CD4-positive, alpha-beta memory T cell (primary cell): ENCODE data around the gene KIAA0513. TPM values are rescaled to one million over a fixed set of nuclear protein-coding genes. Genes with fewer than 3 reads are reported as not detected.
"Not testable (repeated sequence)": the region's sequence is repeated elsewhere in the genome, so short reads cannot be mapped to it uniquely, and the experiment has no call there.

Source experiments
- CTCF ChIA-PET: fragments of 350-600 bp; sonication (Branson Sonifier 250); formaldehyde crosslinking; loops from one replicate; lab custom pipeline; 2021; ENCODE audit warnings: inconsistent platforms; ENCODE audit not compliant: partially characterized antibody; lab: Charles Lee
- POLR2A ChIA-PET: fragments of 350-600 bp; sonication (Branson Sonifier 250); formaldehyde crosslinking; loops from one replicate; lab custom pipeline; 2021; ENCODE audit not compliant: partially characterized antibody; lab: Charles Lee
- DNase-seq, 5 donors: peaks; one replicate each; pipeline versions ENCODE4 v3.0.0 to v3.0.0-alpha.2; 2020 to 2022; ENCODE audit warnings: mixed read lengths in 1 of 5
- H3K27ac ChIP-seq: one replicate; pipeline ENCODE4 v1.7.0; 2013; ENCODE audit warnings: low read depth, low read length
- H3K27me3 ChIP-seq: 2 replicates; pipeline ENCODE4 v1.7.0; 2013; ENCODE audit warnings: mild to moderate bottlenecking, low read length, moderate library complexity; ENCODE audit not compliant: insufficient read depth
- H3K36me3 ChIP-seq: 2 replicates; pipeline ENCODE4 v1.7.0; 2013; ENCODE audit warnings: mild to moderate bottlenecking, low read length, moderate library complexity; ENCODE audit not compliant: insufficient read depth
- H3K4me1 ChIP-seq: 2 replicates; pipeline ENCODE4 v1.7.0; 2013; ENCODE audit warnings: mild to moderate bottlenecking, low read length, moderate library complexity; ENCODE audit not compliant: insufficient read depth
- H3K4me3 ChIP-seq, 2 donors: one replicate each; pipeline ENCODE4 v1.7.0; 2013; ENCODE audit warnings: low read length in 2 of 2, mild to moderate bottlenecking in 1 of 2
- H3K9me3 ChIP-seq, 2 donors: one replicate each; pipeline ENCODE4 v1.7.0; 2013; ENCODE audit warnings: low read length in 2 of 2, control low read depth in 1 of 2; ENCODE audit not compliant: control insufficient read depth in 1 of 2
- H3K27ac Mint-ChIP-seq, 7 donors: one replicate each; pipeline ENCODE4 v1.8.0; 2020 to 2021; ENCODE audit warnings: mixed read lengths in 7 of 7, mild to moderate bottlenecking in 6 of 7, inconsistent platforms in 3 of 7, moderate library complexity in 3 of 7
- H3K27me3 Mint-ChIP-seq, 2 donors: one replicate each; pipeline ENCODE4 v1.8.0; 2020 to 2021; ENCODE audit warnings: mixed read lengths in 2 of 2
- H3K36me3 Mint-ChIP-seq, 2 donors: one replicate each; pipeline ENCODE4 v1.8.0; 2020 to 2021; ENCODE audit warnings: mixed read lengths in 2 of 2, inconsistent platforms in 1 of 2, mild to moderate bottlenecking in 1 of 2
- H3K4me1 Mint-ChIP-seq, 4 donors: one replicate each; pipeline ENCODE4 v1.8.0; 2020 to 2021; ENCODE audit warnings: mixed read lengths in 4 of 4, mild to moderate bottlenecking in 1 of 4
- H3K4me3 Mint-ChIP-seq, 8 donors: one replicate each; pipeline ENCODE4 v1.8.0; 2020 to 2021; ENCODE audit warnings: mixed read lengths in 8 of 8, mild to moderate bottlenecking in 7 of 8, moderate library complexity in 6 of 8, inconsistent platforms in 3 of 8
- H3K9me3 Mint-ChIP-seq, 8 donors: one replicate each; pipeline ENCODE4 v1.8.0; 2020 to 2021; ENCODE audit warnings: mixed read lengths in 8 of 8, mild to moderate bottlenecking in 5 of 8, inconsistent platforms in 3 of 8, moderate library complexity in 1 of 8
- intact Hi-C: fragments of 100-400 bp; cut with micrococcal nuclease; formaldehyde crosslinking; loops from one replicate; pipeline ENCODE4 v1.15.1; 2023
- polyA plus RNA-seq, 2 donors: library from polyadenylated mRNA; unstranded; fragments of 300-500 nt; fragmentation: Illumina TruSeq; gene quantifications; one replicate each; pipeline ENCODE4 v1.2.3, GENCODE V29; 2021
- total RNA-seq, 2 experiments: library from RNA; stranded (reverse); gene quantifications; one replicate each; pipeline ENCODE4 v1.2.3, GENCODE V29; 2021

KIAA0513 gene
- total and polyA plus RNA-seq, 4 experiments from 2014 or later = 1.3 to 19.0 (median 14.8) TPM

DNA sequence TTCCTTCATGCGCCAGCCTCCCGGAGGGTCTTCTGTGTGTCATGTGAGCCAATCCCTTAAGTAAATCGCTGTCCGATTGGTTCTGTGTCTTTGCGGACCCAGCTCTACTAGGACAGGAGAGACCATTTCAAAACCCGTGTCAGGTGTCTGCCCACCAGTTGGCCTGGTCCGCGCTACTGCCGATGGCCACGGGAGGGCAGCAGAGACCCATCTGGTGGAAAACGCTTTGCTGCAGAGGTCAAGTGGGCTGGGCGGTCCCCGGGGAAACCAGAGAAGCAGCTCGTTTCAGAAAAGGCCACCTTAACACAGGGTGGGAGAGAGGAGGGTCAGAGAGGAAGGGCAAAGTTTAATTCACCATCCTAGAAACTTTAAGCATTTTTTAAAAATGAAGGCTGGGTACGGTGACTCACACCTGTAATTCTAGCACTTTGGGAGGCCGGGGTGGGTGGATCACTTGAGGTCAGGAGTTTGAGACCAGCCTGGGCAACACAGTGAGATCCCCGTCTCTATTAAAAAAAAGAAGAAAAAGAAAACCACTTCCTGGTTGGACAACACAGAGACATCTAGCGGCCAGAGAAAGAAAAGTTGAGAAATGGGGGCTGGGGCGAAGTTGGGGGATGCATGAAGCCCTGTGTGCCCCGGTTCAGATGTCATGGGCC, 87.4 kb downstream of the KIAA0513 start:
- no peaks in the 10 kb centered on the region for H3K36me3 ChIP-seq
- H3K4me3 Mint-ChIP-seq = peak overlapping the region; percentile 48 to 89 (median 80)
- no peaks in the 10 kb centered on the region for H3K9me3 ChIP-seq
- peak overlapping the region in 1 of 2 donors; percentile 6 for H3K4me3 ChIP-seq
- H3K4me1 ChIP-seq = peaks cover 9% of the 10 kb centered on the region
- intact Hi-C loops = no loop called here
- CTCF ChIA-PET = interaction anchor here (1.0 to 2.7 kb wide), 8 partner anchors 10 to 104 kb away, joined by 3 to 26 read pairs (median 4); partner anchors contain the start of gene ZDHHC7
- H3K9me3 Mint-ChIP-seq = peaks cover 0 to 2% (median 0%) of the 10 kb centered on the region in 8 donors
- peak; percentile 48 to 68 (median 61) for DNase-seq
- POLR2A ChIA-PET = interaction anchor here (0.8 to 1.5 kb wide), 4 partner anchors 9 to 103 kb away, joined by 3 to 4 read pairs (median 4); partner anchors contain the start of gene ZDHHC7
- no peak overlapping the region for H3K27ac ChIP-seq
- no peaks in the 10 kb centered on the region for H3K27me3 Mint-ChIP-seq
- no peaks in the 10 kb centered on the region for H3K36me3 Mint-ChIP-seq
- H3K27me3 ChIP-seq = no peaks in the 10 kb centered on the region
- H3K4me1 Mint-ChIP-seq = peaks cover 3 to 13% (median 9%) of the 10 kb centered on the region in 4 donors
- peak overlapping the region in 6 of 7 donors; percentile 19 to 85 (median 82) for H3K27ac Mint-ChIP-seq

DNA sequence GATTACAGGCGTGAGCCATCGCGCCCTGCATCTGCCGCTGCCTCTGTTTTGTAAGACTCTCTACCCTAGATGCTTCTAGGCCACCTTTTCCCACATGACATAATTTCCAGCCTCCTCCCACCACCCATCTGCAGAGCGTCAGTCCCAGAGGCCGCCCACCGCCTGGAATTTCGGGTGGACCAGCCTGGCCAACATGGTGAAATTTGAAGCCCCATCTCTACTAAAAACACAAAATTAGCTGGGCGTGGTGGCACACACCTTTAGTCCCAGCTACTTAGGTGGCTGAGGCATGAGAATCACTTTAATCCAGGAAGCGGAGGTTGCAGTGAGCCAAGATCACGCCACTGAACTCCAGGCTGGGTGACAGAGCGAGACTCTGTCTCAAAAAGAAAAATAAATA, 89.8 kb downstream of the KIAA0513 start:
- Mint-ChIP-seq H3K4me1 (peaks cover 3 to 13% (median 9%) of the 10 kb centered on the region in 4 donors), H3K4me3 (no peak overlapping the region), H3K27ac (no peak overlapping the region), H3K27me3 (no peaks in the 10 kb centered on the region), H3K36me3 (no peaks in the 10 kb centered on the region), H3K9me3 (peaks cover 0 to 2% (median 0%) of the 10 kb centered on the region in 8 donors)
- H3K27ac ChIP-seq = no peak overlapping the region
- intact Hi-C loops = no loop called here
- ChIA-PET CTCF (interaction anchor here (1.7 kb wide), 1 partner anchor 12 kb away, joined by 3 read pairs; no protein-coding TSS in a partner anchor), POLR2A (no interaction called here)
- no peak for DNase-seq
- peaks cover 9% of the 10 kb centered on the region for H3K4me1 ChIP-seq
- no peaks in the 10 kb centered on the region for H3K9me3 ChIP-seq
- H3K4me3 ChIP-seq = no peak overlapping the region
- no peaks in the 10 kb centered on the region for H3K36me3 ChIP-seq
- no peaks in the 10 kb centered on the region for H3K27me3 ChIP-seq

DNA sequence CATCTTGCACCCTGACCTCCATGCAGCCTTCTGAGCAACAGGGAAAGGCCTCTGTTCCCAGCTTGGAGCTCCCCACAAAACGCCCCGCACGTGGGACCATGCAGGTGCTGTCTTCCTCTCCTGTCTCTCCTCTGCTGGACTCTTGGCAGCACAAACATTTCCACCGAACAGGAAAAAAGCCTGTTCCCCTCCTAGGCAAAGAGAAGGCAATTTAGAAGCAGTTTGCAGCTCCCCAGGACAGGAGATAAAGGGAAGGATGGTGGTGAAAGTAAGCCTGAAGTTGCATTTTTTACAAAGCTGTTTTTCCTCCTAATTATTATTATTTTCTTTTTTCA, 92.4 kb downstream of the KIAA0513 start:
- peak overlapping the region in 1 of 7 donors; percentile 23 for H3K27ac Mint-ChIP-seq
- no peaks in the 10 kb centered on the region for H3K27me3 Mint-ChIP-seq
- peaks cover under 1 to 8% (median 5%) of the 10 kb centered on the region in 4 donors for H3K4me1 Mint-ChIP-seq

DNA sequence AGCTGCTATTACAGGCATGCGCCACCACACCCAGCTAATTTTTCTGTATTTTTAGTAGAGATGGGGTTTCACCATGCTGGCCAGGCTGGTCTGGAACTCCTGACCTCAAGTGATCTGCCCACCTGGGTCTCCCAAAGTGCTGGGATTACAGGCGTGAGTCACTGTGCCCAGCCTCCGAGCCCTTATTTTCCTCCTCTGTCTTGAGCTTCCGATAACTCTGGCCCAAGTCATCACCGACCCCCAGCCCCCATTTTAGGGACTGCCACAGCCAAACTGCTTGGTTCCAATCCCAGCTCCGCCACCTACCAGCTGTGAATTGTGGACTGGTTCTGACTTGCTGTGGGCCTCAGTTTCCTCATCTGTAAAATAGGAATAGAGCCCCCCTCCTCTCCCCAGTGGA, 95.8 kb downstream of the KIAA0513 start:
- DNase-seq, H3K9me3 ChIP-seq, H3K4me1 Mint-ChIP-seq, intact Hi-C loops, H3K9me3 Mint-ChIP-seq, H3K36me3 Mint-ChIP-seq, H3K27ac ChIP-seq, H3K4me1 ChIP-seq, H3K36me3 ChIP-seq, H3K27me3 Mint-ChIP-seq, H3K4me3 ChIP-seq, H3K27me3 ChIP-seq, POLR2A ChIA-PET: not testable (repeated sequence)
- H3K27ac Mint-ChIP-seq = peak overlapping the region in 1 of 7 donors; percentile 22
- H3K4me3 Mint-ChIP-seq = peak overlapping the region in 1 of 8 donors; percentile 45
- CTCF ChIA-PET = interaction anchor here (1.0 kb wide), 1 partner anchor 10 kb away, joined by 3 read pairs; no protein-coding TSS in a partner anchor

More for the DNA sequence above, 92.4 kb downstream of the KIAA0513 start:
- no peak for DNase-seq
- POLR2A ChIA-PET = no interaction called here
- H3K4me3 ChIP-seq = no peak overlapping the region
- H3K4me3 Mint-ChIP-seq = no peak overlapping the region
- no peak overlapping the region for H3K27ac ChIP-seq
- H3K36me3 Mint-ChIP-seq = no peaks in the 10 kb centered on the region
- no peaks in the 10 kb centered on the region for H3K9me3 ChIP-seq
- no peaks in the 10 kb centered on the region for H3K36me3 ChIP-seq
- CTCF ChIA-PET = no interaction called here
- no peaks in the 10 kb centered on the region for H3K27me3 ChIP-seq
- intact Hi-C loops = no loop called here
- H3K9me3 Mint-ChIP-seq = peaks cover 0 to 2% (median 0%) of the 10 kb centered on the region in 8 donors
- H3K4me1 ChIP-seq = peaks cover 5% of the 10 kb centered on the region

DNA sequence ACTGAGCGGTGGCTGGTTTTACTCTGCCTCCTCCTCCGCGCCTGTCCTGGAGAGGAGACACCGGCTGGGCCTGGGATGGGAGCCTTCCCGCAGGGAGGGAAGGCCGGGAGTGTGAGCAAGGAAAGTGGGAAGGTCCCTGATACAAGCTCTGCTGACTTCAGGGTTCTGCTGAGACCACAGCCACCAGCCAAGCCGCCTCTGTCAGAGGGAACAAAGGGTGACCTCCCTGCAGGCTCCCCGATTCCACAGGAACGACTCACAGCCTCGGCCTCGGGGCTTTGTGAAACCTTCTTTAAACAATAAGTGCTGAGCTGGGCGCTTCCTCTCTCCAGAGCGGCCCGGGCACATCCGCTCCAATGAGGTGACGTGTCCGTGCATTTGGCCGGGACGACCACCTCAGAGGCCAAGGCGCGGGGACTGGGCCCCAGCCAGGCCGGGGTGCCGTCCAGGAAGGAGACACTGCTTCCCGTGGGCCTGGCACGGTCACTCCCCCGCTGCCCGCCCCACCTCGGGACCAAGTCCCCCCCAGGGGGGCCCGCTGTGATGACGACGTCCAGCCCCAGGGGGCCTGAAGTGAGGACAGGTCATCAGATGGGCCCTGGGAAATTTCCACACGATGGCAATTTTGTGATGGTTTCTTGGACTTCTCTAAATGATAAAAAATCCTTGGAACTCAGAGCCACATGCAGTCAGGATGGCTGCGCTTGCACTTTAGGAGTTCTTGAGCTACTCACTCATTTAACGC, 96.5 kb downstream of the KIAA0513 start:
- intact Hi-C loops = no loop called here
- Mint-ChIP-seq H3K36me3 (no peaks in the 10 kb centered on the region), H3K4me1 (peaks cover 2 to 8% (median 4%) of the 10 kb centered on the region in 4 donors), H3K4me3 (no peak overlapping the region), H3K9me3 (no peaks in the 10 kb centered on the region), H3K27ac (no peak overlapping the region), H3K27me3 (no peaks in the 10 kb centered on the region)
- Histone ChIP-seq H3K27me3 (no peaks in the 10 kb centered on the region), H3K4me3 (no peak overlapping the region), H3K4me1 (no peaks in the 10 kb centered on the region), H3K9me3 (no peaks in the 10 kb centered on the region), H3K27ac (no peak overlapping the region), H3K36me3 (no peaks in the 10 kb centered on the region)
- DNase-seq = no peak
- POLR2A ChIA-PET = no interaction called here
- CTCF ChIA-PET = interaction anchor here (1.0 kb wide), 1 partner anchor 11 kb away, joined by 3 read pairs; no protein-coding TSS in a partner anchor

DNA sequence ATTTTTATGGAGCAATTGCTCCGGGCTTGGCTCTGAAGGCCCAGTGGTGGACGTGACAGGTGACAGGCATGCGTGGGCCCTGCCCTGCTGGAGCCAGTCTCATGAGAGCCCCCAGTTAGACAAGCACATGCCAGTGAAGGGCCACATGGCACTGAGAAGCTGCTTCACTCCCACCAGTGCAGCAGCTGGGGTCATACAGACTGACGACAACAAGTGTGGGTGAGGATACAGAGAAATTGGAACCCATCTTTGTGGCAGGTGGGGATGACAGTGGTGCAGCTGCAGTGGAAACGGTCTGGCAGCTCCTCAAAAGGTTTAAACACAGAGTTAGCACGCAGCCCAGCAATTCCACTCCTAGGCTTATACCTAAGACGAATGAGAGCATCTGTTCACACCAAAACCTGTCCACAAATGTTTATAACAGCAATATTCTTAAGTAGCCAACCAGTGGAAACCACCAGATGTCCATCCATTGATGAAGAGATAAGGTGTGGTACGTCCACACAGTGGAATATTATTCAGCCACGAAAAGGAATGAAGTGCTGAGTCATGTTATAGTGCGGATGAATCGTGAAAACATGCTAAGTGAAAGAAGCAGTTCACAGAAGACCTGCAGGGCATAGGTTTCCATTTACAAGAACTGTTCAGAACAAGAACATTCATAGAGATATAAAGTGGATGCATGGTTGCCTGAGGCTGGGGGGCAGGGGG, 97.2 kb downstream of the KIAA0513 start:
- H3K4me1 ChIP-seq = no peaks in the 10 kb centered on the region
- DNase-seq = no peak
- ChIA-PET POLR2A (no interaction called here), CTCF (interaction anchor here (0.5 to 3.1 kb wide), 2 partner anchors 10 to 141 kb away, joined by 3 to 8 read pairs; no protein-coding TSS in a partner anchor)
- intact Hi-C loops = no loop called here
- Mint-ChIP-seq H3K27ac (no peak overlapping the region), H3K27me3 (peaks cover 0 to 2% of the 10 kb centered on the region in 2 donors), H3K9me3 (no peaks in the 10 kb centered on the region), H3K36me3 (no peaks in the 10 kb centered on the region), H3K4me3 (no peak overlapping the region), H3K4me1 (peaks cover 2 to 8% (median 4%) of the 10 kb centered on the region in 4 donors)
- no peak overlapping the region for H3K4me3 ChIP-seq
- no peaks in the 10 kb centered on the region for H3K9me3 ChIP-seq
- H3K36me3 ChIP-seq = no peaks in the 10 kb centered on the region
- H3K27me3 ChIP-seq = no peaks in the 10 kb centered on the region
- no peak overlapping the region for H3K27ac ChIP-seq
